OCI-M2 (cell line): ENCODE results near the gene JPH2.
"Not testable (repeated sequence)": the region's sequence is repeated elsewhere in the genome, so short reads cannot be mapped to it uniquely, and the experiment has no call there.

Source experiments
- DNase-seq: peaks from one replicate; lab custom pipeline; 2025; ENCODE audit not compliant: unreplicated experiment; lab: John Stamatoyannopoulos, UW

Gene JPH2

GRCh38 chr20:44187054-44187771, at the start of gene JPH2:
TSS of gene JPH2 (minus strand) at chr20:44187188. CDS start at chr20:44186705, 483 bp downstream.
- no peak for DNase-seq

- DNase-seq: no peak
These were observed 48.7 kb upstream of the JPH2 start for GRCh38 chr20:44235702-44236101.

GRCh38 chr20:44234566-44235317, 47.8 kb upstream of the JPH2 start:
- DNase-seq: no peak

DNA sequence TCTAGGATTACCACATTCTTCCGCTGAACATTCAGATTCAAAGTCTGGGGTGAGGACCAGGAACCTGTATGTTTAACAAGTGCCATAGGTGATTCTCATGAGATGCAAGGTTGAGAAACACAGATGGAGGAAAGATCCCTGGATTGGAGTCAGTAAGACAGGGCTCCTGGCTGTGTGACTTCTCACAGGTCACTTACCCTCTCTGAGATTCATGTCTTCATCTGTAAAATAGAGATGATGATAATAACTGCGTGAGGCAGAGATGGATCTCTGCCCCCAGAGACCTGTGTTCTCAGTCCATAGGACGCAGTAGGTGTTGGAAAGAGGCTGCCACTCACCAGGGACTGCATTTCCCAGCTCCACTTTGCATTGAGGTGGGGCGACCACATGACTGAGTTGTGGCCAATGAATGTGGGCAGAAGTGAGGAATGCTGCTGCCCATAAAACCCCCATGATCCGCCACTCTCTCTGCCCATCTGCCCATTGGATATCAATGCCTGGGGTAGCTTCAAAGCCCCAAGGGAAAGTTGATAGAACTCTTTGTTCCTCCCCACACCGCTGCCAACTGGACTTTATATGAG, 46.5 kb upstream of the JPH2 start:
- no peak for DNase-seq

DNA sequence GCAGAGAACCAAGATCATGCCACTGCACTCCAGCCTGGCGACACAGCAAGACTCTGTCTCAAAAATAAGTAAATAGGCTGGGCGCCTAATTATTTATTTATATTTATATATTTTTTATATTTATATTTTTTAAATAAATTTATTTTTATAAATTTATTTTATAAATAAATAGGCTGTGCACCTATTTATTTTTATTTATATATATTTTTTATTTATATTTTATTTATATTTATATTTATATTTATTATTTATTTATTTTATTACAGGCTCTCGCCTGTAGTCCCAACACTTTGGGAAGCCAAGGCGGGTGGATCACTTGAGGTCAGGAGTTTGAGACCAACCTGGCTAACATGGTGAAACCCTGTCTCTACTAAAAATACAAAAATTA, 45.5 kb upstream of the JPH2 start:
- DNase-seq: not testable (repeated sequence)

DNA sequence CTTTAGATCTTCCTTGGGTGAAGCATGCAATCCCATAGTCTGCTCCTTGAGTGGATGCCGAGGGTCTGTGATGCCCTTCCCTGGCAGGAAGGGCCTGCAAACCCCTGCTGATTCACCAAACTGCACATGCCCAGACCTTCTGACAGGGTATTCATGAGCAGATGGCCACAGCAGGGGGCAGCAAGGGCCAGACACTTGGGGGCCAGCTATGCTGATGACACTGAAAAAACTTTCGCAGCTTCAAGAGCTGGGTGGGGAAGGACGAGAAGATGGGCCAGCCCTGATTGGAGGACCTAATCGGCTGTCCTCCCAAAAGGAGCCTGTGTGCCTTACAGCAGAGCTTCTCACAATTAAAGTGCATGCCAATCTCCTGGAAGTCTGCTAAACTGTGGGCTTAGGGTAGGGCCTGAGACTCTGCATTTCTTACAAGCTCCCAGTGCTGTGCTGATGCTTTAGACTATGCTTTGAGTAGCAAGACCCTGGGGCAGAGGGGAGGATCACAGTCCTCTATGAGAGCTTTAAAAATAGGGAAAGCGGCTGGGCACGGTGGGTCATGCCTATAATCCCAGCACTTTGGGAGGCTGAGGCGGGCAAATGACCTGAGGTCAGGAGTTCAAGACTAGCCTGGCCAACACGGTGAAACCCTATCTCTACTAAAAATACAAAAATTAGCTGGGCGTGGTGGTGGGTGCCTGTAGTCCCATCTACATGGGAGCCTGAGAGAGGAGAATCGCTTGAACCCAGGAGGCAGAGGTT, 44.9 kb upstream of the JPH2 start:
- no peak for DNase-seq

GRCh38 chr20:44231193-44231592, 44.2 kb upstream of the JPH2 start:
- DNase-seq: no peak

DNA sequence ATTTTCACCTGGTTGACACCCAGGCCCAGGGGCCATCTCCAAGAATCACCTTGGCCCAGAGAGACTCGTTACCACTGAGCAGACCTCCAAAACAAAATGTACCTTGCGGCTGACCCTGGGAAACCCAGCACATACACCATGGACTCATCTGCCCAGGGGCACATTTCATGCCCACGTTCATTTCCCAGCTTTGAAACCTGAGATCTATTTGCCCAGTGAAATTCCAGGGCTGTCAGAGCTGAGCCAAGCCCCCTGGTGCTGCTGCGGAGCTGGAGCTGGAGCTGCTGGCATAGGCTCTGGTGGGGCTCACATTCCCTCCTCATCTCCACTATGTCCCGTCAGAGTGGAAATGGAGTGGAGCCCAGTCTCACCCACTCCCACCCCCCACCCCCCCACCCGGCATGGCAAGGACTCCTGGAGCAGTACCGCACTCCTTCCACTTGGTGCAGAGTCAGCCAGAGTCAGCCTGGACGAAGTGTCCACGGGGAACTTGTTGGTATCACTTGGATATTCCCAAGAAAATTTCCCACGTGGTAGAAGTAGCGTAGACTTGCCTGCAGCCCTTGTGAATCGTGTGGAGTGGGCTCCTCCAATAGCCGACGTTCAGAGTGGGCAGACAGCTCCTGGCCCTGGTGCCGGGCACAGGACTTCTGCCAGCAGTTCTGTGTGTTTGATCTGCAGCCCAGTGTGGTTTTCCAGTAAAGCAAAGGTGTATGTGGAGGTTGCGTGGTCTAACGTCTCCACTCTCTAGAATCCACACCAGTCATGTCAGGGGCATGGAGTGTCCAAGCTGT, 41.7 kb upstream of the JPH2 start:
- no peak for DNase-seq

DNA sequence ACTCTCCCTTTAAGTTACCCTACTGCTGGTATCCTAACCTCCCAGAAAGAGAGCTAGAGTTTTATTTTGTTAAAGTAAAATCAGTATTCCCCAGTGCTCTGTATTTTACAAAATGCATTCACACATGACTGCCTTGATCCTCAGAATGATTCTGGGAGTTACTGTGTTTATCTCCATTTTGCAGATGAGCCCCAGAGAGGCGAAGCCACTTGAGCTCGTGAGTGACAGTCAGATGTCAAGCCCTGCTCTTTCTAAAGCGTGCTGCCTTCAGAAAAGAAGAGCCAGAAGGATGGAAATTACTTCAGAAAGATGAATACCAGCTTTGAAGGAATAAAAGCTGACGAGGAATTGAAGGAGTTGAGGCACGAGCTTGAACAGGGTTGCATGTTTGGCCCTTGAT, 37.6 kb upstream of the JPH2 start:
- DNase-seq: no peak

DNA sequence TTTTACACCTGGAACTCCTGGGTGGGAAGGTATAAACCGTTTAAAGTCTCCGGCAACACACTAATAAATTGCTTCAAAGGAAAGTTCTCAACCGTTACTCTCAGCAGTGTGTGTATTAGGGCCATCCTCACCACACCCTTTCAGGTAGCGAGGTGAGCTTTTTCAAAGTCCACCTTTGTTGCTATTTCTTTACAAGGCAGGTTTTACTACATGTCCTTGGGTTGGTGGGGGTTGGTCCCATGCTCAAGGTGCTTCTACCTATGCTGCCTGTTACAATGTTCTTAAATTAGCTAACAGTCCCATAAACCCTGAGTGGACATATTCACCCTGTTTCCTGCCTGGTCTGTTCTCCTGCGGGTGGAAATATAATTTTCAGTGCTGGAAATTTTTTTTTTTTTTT, 36.7 kb upstream of the JPH2 start:
- DNase-seq: no peak

- no peak for DNase-seq
These were observed 35.8 kb upstream of the JPH2 start for GRCh38 chr20:44222633-44223368.

GRCh38 chr20:44222027-44222426, 35.0 kb upstream of the JPH2 start:
- DNase-seq: no peak

- DNase-seq: no peak
These were observed 34.5 kb upstream of the JPH2 start for GRCh38 chr20:44221368-44221954.

- DNase-seq: no peak
These were observed 32.8 kb upstream of the JPH2 start for GRCh38 chr20:44219791-44220190.

GRCh38 chr20:44219170-44219730, 32.3 kb upstream of the JPH2 start:
- no peak for DNase-seq

DNA sequence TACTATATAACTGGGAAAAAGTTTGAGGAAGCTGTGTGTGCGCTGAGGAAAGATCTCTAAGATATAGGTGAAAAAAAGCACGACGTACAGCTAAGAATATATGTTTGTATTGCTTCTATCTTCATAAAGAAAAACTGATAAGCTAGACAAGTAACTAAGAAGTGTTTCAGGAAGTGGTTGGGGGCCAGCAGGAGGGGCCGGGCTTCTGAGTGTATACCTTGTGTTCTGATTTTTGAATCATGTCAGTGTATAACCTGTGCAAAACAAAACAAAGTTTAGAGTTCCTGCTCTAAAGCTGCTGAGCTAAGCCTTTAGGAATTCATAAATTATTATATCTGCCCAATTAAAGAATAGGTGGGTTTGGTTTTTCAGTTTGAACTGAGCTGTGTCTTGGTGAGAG, 31.5 kb upstream of the JPH2 start:
- DNase-seq: no peak

- no peak for DNase-seq
These were observed 30.5 kb upstream of the JPH2 start for GRCh38 chr20:44217342-44218092.

GRCh38 chr20:44215125-44215524, 28.1 kb upstream of the JPH2 start:
- no peak for DNase-seq

DNA sequence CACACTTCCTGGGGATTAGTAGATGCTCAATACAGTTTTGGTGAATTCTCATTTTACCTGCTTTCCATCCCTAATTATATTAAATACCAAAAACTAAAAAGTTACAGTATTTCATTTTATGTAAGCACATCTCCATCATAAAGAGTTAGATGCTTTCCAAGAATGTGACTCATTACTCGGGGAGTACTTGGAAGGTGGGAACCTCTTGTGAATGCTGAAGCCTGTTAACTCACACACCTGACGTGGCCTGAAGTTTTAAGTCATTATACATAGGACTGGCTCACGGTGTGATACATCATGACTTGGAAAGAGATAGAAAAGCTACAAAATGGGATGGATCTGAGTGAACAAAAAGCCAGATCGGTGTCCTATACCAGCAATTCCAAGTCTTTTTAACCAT, 25.8 kb upstream of the JPH2 start:
- DNase-seq: no peak
